NCI-H2196 treated with DMSO at 0.1 percent for 48 hours (cell line): Measurements from ENCODE around the gene MAPKAP1.

Experiments
- DNase-seq: peaks from one replicate; lab custom pipeline; 2025; ENCODE audit not compliant: unreplicated experiment; lab: John Stamatoyannopoulos, UW

The MAPKAP1 gene

DNA sequence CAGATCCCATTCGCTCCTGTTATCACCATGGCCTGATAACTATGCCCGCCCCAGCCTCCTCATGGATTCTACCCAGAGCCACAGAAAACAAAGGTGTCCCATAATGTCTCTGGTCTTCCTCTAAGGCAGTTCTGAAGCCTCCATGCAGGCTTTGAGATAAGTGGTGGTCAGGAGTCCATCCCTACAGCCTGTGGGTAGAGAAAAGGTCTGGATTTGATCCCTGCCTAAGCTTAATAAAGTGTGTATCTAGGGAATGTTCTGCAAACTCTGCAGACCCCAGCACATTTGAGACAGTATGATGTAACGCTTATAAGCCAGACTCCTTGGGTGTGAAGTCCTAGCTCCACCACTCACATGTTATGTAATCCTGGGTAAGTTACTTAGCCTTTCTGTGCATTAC, 187.3 kb downstream of the MAPKAP1 start:
- no peak for DNase-seq

DNA sequence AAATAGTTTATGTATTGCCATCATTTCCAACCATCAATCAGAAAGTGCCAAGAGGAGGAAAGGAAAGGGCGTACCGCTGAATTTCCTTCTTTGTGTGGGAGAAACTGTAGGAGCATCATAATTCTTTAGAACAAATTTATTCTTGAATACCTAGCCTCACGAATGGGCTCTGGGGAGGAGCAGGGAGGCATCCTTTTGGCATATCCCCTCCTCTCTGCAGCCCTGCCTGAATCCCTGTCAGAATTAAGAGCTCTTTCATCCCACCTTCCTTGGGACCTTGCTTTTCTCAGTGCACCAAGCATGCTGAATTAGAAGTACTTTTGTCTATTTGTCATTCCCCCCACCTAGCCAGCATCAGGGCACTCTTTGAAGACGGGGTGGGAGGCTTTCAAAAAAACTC, 189.4 kb downstream of the MAPKAP1 start:
- DNase-seq, result no peak

DNA sequence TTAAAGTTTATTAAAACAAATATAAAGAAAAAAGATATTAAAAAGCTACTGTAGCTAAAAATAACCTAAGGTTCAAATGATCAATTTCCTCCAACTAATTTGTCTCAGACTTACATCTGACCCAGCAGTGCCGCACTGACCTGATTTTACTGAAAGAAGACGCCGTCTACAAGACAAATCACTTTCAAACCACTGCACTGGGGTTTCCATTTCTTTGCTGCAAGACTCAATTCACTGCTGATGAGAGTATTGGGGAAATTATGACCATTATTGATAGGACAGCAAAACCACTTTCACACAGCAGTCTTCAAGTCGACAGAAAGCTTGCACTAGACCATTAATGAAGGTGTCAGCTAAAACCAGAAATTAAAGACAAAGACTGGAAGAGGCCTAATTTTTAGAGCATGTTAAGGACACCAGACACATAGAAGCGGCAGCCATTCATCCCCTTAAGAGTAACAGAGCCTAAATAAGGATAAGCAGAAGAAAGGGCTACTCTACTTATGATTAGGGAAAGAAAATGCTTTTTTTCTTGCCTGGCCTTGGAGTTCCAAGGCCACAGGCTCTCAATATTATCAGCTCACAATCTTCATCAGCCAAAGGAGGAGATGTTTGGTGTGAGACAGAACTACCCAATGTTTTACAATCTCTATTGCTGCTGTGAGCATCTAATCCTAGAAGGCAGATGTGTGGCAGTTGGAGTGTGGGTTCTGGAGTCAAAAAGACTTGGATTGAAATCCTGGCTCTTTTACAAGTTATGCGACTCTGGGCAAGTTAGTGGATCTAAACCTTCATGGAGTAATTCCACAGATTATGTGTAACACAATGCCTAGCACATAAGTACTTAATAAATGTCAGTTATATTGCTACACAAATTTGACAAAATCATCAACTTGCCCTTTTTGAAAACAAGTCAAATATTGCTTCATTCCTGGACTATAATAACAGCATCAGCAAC, 190.7 kb downstream of the MAPKAP1 start:
- DNase-seq, result no peak

DNA sequence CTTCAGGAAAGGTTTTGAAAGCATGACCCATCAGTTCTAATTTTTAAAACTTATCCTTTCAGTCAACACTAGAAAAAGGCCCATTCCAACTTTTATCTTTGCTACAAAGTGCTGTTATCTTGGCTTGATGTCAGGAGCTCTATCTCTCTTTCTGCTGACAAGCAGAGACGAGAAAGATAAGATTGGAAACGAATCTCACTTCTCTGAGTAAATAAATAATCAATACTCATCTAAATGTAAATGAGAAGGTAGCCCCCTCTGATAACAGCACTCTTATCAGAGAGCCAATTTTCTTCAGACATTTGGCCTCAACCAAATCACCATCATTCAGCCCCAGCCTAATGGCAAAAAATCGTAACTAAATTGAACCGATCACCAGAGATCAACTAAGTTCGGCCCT, 191.7 kb downstream of the MAPKAP1 start:
- DNase-seq, result no peak

DNA sequence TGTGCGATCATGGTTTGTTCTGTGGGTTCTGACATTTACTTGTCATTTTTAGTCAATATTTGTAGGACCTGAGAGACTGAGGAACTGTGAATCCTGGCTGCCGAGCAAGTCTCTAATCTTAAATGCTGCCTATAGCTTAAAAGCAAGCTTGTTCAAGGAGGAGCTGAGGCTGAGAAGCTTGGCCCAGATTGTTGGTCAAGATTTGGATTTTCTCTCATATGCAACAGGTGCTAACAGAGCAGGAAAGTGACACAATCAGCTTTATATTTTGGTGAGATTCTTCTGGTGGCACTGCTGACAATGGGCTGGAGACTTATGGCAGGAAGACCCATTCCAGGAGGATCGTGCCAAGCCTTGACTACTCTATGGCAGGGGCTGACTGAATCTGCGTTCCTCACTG, 192.5 kb downstream of the MAPKAP1 start:
- DNase-seq, result no peak

DNA sequence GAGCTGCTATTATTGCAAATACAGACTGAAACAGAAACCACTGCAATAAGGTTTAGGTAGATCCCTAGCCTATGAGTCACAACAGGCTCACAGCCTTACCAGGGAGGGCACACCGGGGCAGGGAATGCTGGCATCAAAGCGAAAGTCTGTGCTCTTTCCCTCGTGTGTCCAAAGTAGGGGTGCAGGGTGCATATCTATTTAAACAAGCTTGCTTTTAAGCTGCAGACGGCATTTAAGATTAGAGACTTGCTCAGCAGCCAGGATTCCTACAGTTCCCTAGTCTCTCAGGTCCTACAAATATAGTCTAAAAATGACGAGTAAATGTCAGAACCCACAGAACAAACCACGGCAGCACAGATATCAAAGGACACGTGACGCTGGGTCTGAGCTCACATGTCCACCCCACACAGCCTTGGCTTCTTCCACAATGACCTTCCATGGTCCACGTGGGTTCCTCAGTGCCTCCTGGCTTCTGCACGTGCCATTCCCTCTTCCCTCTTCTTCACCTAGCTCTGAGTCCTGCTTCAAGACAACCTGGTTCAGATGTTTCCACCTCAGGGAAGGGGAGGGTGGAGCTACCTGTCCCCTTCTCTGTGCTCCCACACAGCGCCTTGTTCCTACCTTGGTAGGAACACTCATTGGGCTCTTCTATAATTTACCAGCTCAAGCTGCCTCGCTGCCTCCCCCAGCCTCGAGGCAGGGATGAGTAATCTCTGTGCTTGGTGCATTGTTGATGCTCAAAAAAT, 193.2 kb downstream of the MAPKAP1 start:
- no peak for DNase-seq

GRCh38 chr9:125513303-125513667, 193.7 kb downstream of the MAPKAP1 start:
- no peak for DNase-seq

GRCh38 chr9:125511789-125512660, 195.0 kb downstream of the MAPKAP1 start:
- DNase-seq, result no peak

DNA sequence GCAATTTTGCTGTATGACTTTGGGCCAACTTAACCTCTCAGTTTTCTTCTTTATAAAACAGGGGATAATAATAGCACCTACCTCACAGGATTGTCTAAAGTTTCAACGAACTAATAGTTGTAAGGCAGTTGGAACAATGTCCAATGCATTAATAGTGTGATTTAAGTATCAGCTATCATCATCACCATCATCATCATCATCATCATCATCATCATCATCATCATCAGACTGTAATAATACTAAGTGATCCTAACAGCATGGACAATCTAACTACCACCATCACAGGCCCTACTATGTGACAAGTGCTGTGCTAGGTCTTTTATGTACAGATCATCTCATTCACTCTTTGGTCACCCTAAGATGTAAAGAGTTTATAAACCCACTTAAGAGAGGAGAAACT, 196.0 kb downstream of the MAPKAP1 start:
- no peak for DNase-seq

- no peak for DNase-seq
These were observed 197.5 kb downstream of the MAPKAP1 start for GRCh38 chr9:125509476-125509875.

- DNase-seq, result no peak
These were observed 198.8 kb downstream of the MAPKAP1 start for GRCh38 chr9:125508249-125508648.

DNA sequence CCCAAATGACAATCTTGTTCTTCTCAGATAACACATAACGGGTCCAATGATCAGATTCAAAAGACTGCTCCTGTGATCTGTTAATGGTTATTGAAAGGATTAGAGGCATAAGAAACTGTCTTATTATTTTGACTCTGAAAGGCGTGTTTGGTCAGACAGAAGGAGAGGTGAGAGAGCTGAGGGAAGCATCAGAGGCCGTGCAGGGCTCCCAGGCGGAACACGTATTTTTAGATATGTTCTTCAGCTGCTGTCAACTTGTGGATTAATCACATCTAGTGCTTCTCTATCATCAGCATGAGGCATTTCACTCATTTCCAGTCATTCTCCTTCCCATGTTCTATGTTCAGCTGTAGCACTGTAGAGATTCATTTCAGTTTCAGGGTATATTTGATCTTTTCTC, 199.8 kb downstream of the MAPKAP1 start:
- DNase-seq, result no peak

DNA sequence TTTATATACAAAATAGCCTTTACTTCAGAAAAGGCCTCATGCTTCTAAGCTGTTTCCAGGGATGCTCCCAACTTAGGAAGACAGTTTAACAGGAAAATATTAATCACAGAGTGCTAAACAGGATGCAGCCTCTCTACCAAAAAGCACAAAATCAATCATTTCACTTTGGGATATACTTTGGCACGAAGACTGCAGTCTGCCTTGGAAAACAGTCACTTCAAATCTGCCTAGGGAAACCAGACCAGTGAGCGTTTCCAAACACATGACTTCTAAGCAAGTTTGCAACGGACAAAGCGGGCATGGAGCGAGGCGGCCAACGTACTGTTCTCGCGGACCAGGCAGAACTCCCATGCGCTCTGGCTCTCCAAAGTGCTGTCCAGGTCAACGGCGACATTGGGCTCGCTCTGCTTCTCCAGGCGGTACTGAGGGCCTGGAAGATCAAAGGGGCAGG, 201.0 kb downstream of the MAPKAP1 start:
- no peak for DNase-seq

- no peak for DNase-seq
These were observed 202.4 kb downstream of the MAPKAP1 start for GRCh38 chr9:125504616-125505015.

DNA sequence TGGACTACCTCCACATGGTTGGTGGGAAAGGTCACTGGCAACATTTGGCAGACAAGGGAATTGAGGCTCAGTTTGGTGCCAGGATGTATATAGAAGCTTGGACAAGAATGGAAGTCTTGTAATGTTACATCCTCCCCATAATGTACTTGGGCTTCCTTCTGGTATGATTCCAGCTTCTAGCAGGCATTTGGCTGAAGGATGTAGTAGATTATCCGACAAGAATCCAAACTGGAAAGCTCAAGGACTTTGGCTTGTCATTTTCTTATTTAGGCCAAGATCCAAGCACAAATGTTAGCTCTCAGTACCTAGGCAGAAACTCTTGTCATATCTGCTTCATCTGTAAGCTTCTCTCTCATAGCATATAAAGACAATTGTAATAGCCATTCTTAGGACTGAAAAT, 209.1 kb downstream of the MAPKAP1 start:
- no peak for DNase-seq

GRCh38 chr9:125497478-125497877, 209.5 kb downstream of the MAPKAP1 start:
- no peak for DNase-seq

DNA sequence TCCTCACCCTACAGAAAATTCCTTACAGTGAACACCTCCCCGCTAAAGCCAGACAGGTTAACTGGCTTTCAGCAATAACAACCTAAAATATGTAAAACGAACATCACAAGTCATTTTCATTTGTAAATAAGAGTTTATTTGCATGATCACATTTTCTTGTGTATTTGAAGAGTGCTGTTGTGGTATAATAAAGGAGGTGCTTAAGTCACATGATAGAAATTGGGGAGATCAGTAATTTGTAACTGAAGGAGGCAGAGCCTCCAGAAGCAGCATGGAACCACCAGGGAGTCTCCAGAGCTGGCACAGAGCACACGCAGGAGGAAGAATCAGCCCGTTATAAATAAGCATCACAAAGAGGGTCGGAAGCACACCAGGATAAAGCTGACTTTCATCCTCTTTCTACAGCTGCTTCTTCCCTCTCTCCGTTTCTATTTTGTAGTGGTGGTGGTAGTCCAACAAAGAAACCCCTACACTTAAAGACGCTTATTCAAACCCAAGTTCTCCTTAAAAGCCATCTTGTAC, 210.6 kb downstream of the MAPKAP1 start:
- no peak for DNase-seq

- no peak for DNase-seq
These were observed 211.6 kb downstream of the MAPKAP1 start for GRCh38 chr9:125495172-125496119.

GRCh38 chr9:125494653-125494915, 212.4 kb downstream of the MAPKAP1 start:
- no peak for DNase-seq
